ENCODE measurements around the gene CTNNA1.
"Not testable (repeated sequence)": the region's sequence is repeated elsewhere in the genome, so short reads cannot be mapped to it uniquely, and the experiment has no call there.

CTNNA1 gene

GRCh38 chr5:138905541-138905940 is 152.3 kb downstream of the CTNNA1 start:
- no peak for DNase-seq

- no peak for DNase-seq
These were observed 156.5 kb downstream of the CTNNA1 start for GRCh38 chr5:138909734-138910133.

- no peak for DNase-seq
These were observed 157.4 kb downstream of the CTNNA1 start for GRCh38 chr5:138910546-138911185.

GRCh38 chr5:138911441-138911840 is 158.2 kb downstream of the CTNNA1 start:
- DNase-seq, result no peak

GRCh38 chr5:138912093-138912492 is 158.9 kb downstream of the CTNNA1 start:
- DNase-seq, result no peak

- DNase-seq, result no peak
These were observed 160.5 kb downstream of the CTNNA1 start for GRCh38 chr5:138913773-138914172.

- no peak for DNase-seq
These were observed 161.1 kb downstream of the CTNNA1 start for GRCh38 chr5:138914338-138914737.

- DNase-seq, result no peak
These were observed 165.5 kb downstream of the CTNNA1 start for GRCh38 chr5:138918686-138919085.

GRCh38 chr5:138920181-138920580 is 167.0 kb downstream of the CTNNA1 start:
- no peak for DNase-seq

GRCh38 chr5:138921362-138921761 is 168.1 kb downstream of the CTNNA1 start:
- not testable (repeated sequence) for DNase-seq

GRCh38 chr5:138922494-138922893 is 169.3 kb downstream of the CTNNA1 start:
- no peak for DNase-seq

- no peak for DNase-seq
These were observed 171.9 kb downstream of the CTNNA1 start for GRCh38 chr5:138925090-138925635.

- no peak for DNase-seq
These were observed 173.0 kb downstream of the CTNNA1 start for GRCh38 chr5:138926257-138926656.

GRCh38 chr5:138926688-138927448 is 173.6 kb downstream of the CTNNA1 start:
- DNase-seq, result no peak

GRCh38 chr5:138927544-138927943 is 174.3 kb downstream of the CTNNA1 start:
- DNase-seq, result no peak

GRCh38 chr5:138927979-138928378 is 174.8 kb downstream of the CTNNA1 start:
- no peak for DNase-seq

GRCh38 chr5:138929571-138929955 is 176.3 kb downstream of the CTNNA1 start:
- DNase-seq, result no peak

GRCh38 chr5:138930371-138931097 is 177.3 kb downstream of the CTNNA1 start:
- DNase-seq, result no peak

GRCh38 chr5:138932171-138932810 is 179.1 kb downstream of the CTNNA1 start:
- DNase-seq, result no peak

- DNase-seq, result no peak
These were observed 180.5 kb downstream of the CTNNA1 start for GRCh38 chr5:138933522-138934290.

GRCh38 chr5:138934971-138935370 is 181.7 kb downstream of the CTNNA1 start:
- DNase-seq, result no peak

- DNase-seq, result no peak
These were observed 182.2 kb downstream of the CTNNA1 start for GRCh38 chr5:138935466-138935865.
